Stimulated activated effector memory CD8-positive, alpha-beta T cell treated with anti-CD3 and anti-CD28 coated beads, Interleukin-12 subunit alpha, Interleukin-12 subunit beta, amount 100 ng/mL, for 72 hours (primary cell): ENCODE measurements around the gene NRN1L.
A peak's percentile ranks its signal among the peaks of the same experiment; 100 is the strongest.
"Not testable (repeated sequence)": the region's sequence is repeated elsewhere in the genome, so short reads cannot be mapped to it uniquely, and the experiment has no call there.

Source experiments
- ATAC-seq: fragments of 150-1000 bp; cut with Tn5 transposase; 2 replicates; pipeline ENCODE4 v1.10.0; 2021
- DNase-seq, 2 donors: peaks; one replicate each; pipeline ENCODE4 v3.0.0; 2021 to 2022; ENCODE audit warnings: low spot score in 2 of 2
- H3K27ac Mint-ChIP-seq: one replicate; pipeline ENCODE4 v1.8.0; 2022; ENCODE audit warnings: mild to moderate bottlenecking, mixed read lengths
- H3K36me3 Mint-ChIP-seq: one replicate; pipeline ENCODE4 v1.8.0; 2022; ENCODE audit warnings: mild to moderate bottlenecking, mixed read lengths
- H3K4me1 Mint-ChIP-seq: one replicate; pipeline ENCODE4 v1.8.0; 2022; ENCODE audit warnings: mixed read lengths
- H3K4me3 Mint-ChIP-seq: one replicate; pipeline ENCODE4 v1.8.0; 2022; ENCODE audit warnings: mild to moderate bottlenecking, mixed read lengths
- H3K9me3 Mint-ChIP-seq: one replicate; pipeline ENCODE4 v1.8.0; 2022; ENCODE audit warnings: mixed read lengths

NRN1L gene

GRCh38 chr16:67885976-67886375 lies 1.3 kb downstream of the NRN1L start:
- DNase-seq (no peak), ATAC-seq (no peak)
- H3K27ac Mint-ChIP-seq = no peak overlapping the region
- peaks cover 8% of the 10 kb centered on the region for H3K4me1 Mint-ChIP-seq
- H3K36me3 Mint-ChIP-seq = peaks cover 36% of the 10 kb centered on the region
- H3K9me3 Mint-ChIP-seq = no peaks in the 10 kb centered on the region
- no peak overlapping the region for H3K4me3 Mint-ChIP-seq

GRCh38 chr16:67886387-67886786 lies 1.7 kb downstream of the NRN1L start:
- ATAC-seq = no peak
- Mint-ChIP-seq H3K4me1 (peaks cover 8% of the 10 kb centered on the region), H3K36me3 (peaks cover 32% of the 10 kb centered on the region), H3K9me3 (no peaks in the 10 kb centered on the region), H3K4me3 (no peak overlapping the region), H3K27ac (no peak overlapping the region)
- DNase-seq = no peak

GRCh38 chr16:67888331-67888730 lies 3.6 kb downstream of the NRN1L start:
- peaks cover 21% of the 10 kb centered on the region for H3K36me3 Mint-ChIP-seq
- no peaks in the 10 kb centered on the region for H3K9me3 Mint-ChIP-seq
- DNase-seq = no peak
- peak overlapping the region; percentile 37 for H3K27ac Mint-ChIP-seq
- H3K4me3 Mint-ChIP-seq = no peak overlapping the region
- ATAC-seq = no peak
- H3K4me1 Mint-ChIP-seq = peaks cover 5% of the 10 kb centered on the region

GRCh38 chr16:67892375-67892774 lies 7.7 kb downstream of the NRN1L start:
- Mint-ChIP-seq H3K27ac (peak overlapping the region; percentile 96), H3K36me3 (peaks cover 10% of the 10 kb centered on the region), H3K9me3 (no peaks in the 10 kb centered on the region), H3K4me3 (peak overlapping the region; percentile 94), H3K4me1 (peaks cover 19% of the 10 kb centered on the region)
- ATAC-seq (no peak), DNase-seq (no peak)

- H3K4me3 Mint-ChIP-seq = peak within 1 kb of the TSS; percentile 94
- ATAC-seq (peak; percentile 99), DNase-seq (peak; percentile 75 to 94)
- peaks cover 10% of the 10 kb centered on the region for H3K36me3 Mint-ChIP-seq
- H3K27ac Mint-ChIP-seq = peak within 1 kb of the TSS; percentile 96
- H3K4me1 Mint-ChIP-seq = peaks cover 21% of the 10 kb centered on the region
- H3K9me3 Mint-ChIP-seq = no peaks in the 10 kb centered on the region
These were observed 8.4 kb downstream of the NRN1L start, which contains the start of gene PSKH1 for GRCh38 chr16:67892899-67893742. Gene PSKH1 (plus strand): TSS chr16:67893254. CDS start chr16:67908750, 15,496 bp downstream.

GRCh38 chr16:67893743-67894399 lies 9.2 kb downstream of the NRN1L start:
- ATAC-seq (no peak), DNase-seq (no peak)
- peaks cover 10% of the 10 kb centered on the region for H3K36me3 Mint-ChIP-seq
- peak overlapping the region; percentile 96 for H3K27ac Mint-ChIP-seq
- H3K9me3 Mint-ChIP-seq = no peaks in the 10 kb centered on the region
- H3K4me3 Mint-ChIP-seq = peak overlapping the region; percentile 94
- peaks cover 21% of the 10 kb centered on the region for H3K4me1 Mint-ChIP-seq

- peak overlapping the region; percentile 20 for H3K27ac Mint-ChIP-seq
- H3K36me3 Mint-ChIP-seq = peaks cover 10% of the 10 kb centered on the region
- H3K4me3 Mint-ChIP-seq = no peak overlapping the region
- DNase-seq (no peak), ATAC-seq (no peak)
- H3K9me3 Mint-ChIP-seq = no peaks in the 10 kb centered on the region
- peaks cover 28% of the 10 kb centered on the region for H3K4me1 Mint-ChIP-seq
These were observed 12.5 kb downstream of the NRN1L start for GRCh38 chr16:67897231-67897630.

GRCh38 chr16:67901734-67902133 lies 17.0 kb downstream of the NRN1L start:
- Mint-ChIP-seq H3K4me3 (no peak overlapping the region), H3K27ac (no peak overlapping the region), H3K9me3 (no peaks in the 10 kb centered on the region), H3K36me3 (no peaks in the 10 kb centered on the region), H3K4me1 (peaks cover 15% of the 10 kb centered on the region)
- DNase-seq = no peak
- no peak for ATAC-seq

GRCh38 chr16:67902831-67903230 lies 18.1 kb downstream of the NRN1L start:
- no peaks in the 10 kb centered on the region for H3K9me3 Mint-ChIP-seq
- H3K4me1 Mint-ChIP-seq = peaks cover 12% of the 10 kb centered on the region
- peak overlapping the region; percentile 21 for H3K27ac Mint-ChIP-seq
- ATAC-seq (no peak), DNase-seq (no peak)
- no peak overlapping the region for H3K4me3 Mint-ChIP-seq
- H3K36me3 Mint-ChIP-seq = peaks cover 5% of the 10 kb centered on the region

- peaks cover 16% of the 10 kb centered on the region for H3K4me1 Mint-ChIP-seq
- H3K9me3 Mint-ChIP-seq = no peaks in the 10 kb centered on the region
- H3K4me3 Mint-ChIP-seq = no peak overlapping the region
- no peak for DNase-seq
- peak overlapping the region; percentile 73 for H3K27ac Mint-ChIP-seq
- peak; percentile 45 for ATAC-seq
- peaks cover 21% of the 10 kb centered on the region for H3K36me3 Mint-ChIP-seq
These were observed 22.9 kb downstream of the NRN1L start for GRCh38 chr16:67907397-67908180.

- H3K36me3 Mint-ChIP-seq = peaks cover 23% of the 10 kb centered on the region
- H3K4me1 Mint-ChIP-seq = peaks cover 22% of the 10 kb centered on the region
- no peaks in the 10 kb centered on the region for H3K9me3 Mint-ChIP-seq
- H3K4me3 Mint-ChIP-seq = no peak overlapping the region
- DNase-seq (no peak), ATAC-seq (no peak)
- H3K27ac Mint-ChIP-seq = peak overlapping the region; percentile 62
These were observed 24.5 kb downstream of the NRN1L start for GRCh38 chr16:67909056-67909742.

GRCh38 chr16:67910158-67910557 lies 25.5 kb downstream of the NRN1L start:
- Mint-ChIP-seq H3K4me3 (no peak overlapping the region), H3K9me3 (no peaks in the 10 kb centered on the region), H3K36me3 (peaks cover 30% of the 10 kb centered on the region), H3K27ac (peak overlapping the region; percentile 62), H3K4me1 (peaks cover 22% of the 10 kb centered on the region)
- DNase-seq (no peak), ATAC-seq (peak; percentile 89)

- DNase-seq (no peak), ATAC-seq (no peak)
- Mint-ChIP-seq H3K4me3 (no peak overlapping the region), H3K36me3 (peaks cover 8% of the 10 kb centered on the region), H3K4me1 (peaks cover 38% of the 10 kb centered on the region), H3K9me3 (no peaks in the 10 kb centered on the region), H3K27ac (peak overlapping the region; percentile 58)
These were observed 30.2 kb downstream of the NRN1L start for GRCh38 chr16:67914758-67915495.

GRCh38 chr16:67915496-67915769 lies 30.7 kb downstream of the NRN1L start:
- not testable (repeated sequence) for DNase-seq, H3K9me3 Mint-ChIP-seq, H3K27ac Mint-ChIP-seq, ATAC-seq, H3K4me3 Mint-ChIP-seq, H3K36me3 Mint-ChIP-seq
- peaks cover 35% of the 10 kb centered on the region for H3K4me1 Mint-ChIP-seq
